Measurements from ENCODE around the gene LMO3.

LMO3 gene

GRCh38 chr12:16606117-16606200 lies at the start of gene LMO3:
Gene LMO3 (minus strand): TSS chr12:16606162. CDS start chr12:16600860, 5,302 bp downstream.
- in situ Hi-C loops (cut with HindIII; ENCODE audit: low pct_ligation_motif_present, low sequenced_read_pairs), result no loop called here
- peaks cover 22% of the 10 kb centered on the region for H3K27me3 ChIP-seq (replicated peaks)
- H3K27ac ChIP-seq, result no peak within 1 kb of the TSS
- H3K36me3 ChIP-seq (replicated peaks), result no peaks in the 10 kb centered on the region
- no peak for TF ChIP-seq CTCF (IDR thresholded peaks at IDR 0.05; ENCODE audit: low read depth, low read length, missing control alignments)
- H3K4me3 ChIP-seq (ENCODE audit: low read depth, low read length), result peak within 1 kb of the TSS; percentile 54
- DNase-seq, result no peak

- TF ChIP-seq CTCF (IDR thresholded peaks at IDR 0.05; ENCODE audit: low read depth, low read length, missing control alignments), result no peak
- Histone ChIP-seq H3K27ac (no peak overlapping the region), H3K4me3 (ENCODE audit: low read depth, low read length) (no peak overlapping the region), H3K27me3 (replicated peaks) (no peaks in the 10 kb centered on the region), H3K36me3 (replicated peaks) (no peaks in the 10 kb centered on the region)
- DNase-seq, result no peak
- in situ Hi-C loops (cut with HindIII; ENCODE audit: low pct_ligation_motif_present, low sequenced_read_pairs), result no loop called here
Observed at GRCh38 chr12:16636435-16637055, 30.6 kb upstream of the LMO3 start.

GRCh38 chr12:16634786-16635185 lies 28.8 kb upstream of the LMO3 start:
- Histone ChIP-seq H3K27ac (no peak overlapping the region), H3K27me3 (replicated peaks) (no peaks in the 10 kb centered on the region), H3K36me3 (replicated peaks) (no peaks in the 10 kb centered on the region), H3K4me3 (ENCODE audit: low read depth, low read length) (no peak overlapping the region)
- in situ Hi-C loops (cut with HindIII; ENCODE audit: low pct_ligation_motif_present, low sequenced_read_pairs), result no loop called here
- DNase-seq, result no peak
- TF ChIP-seq CTCF (IDR thresholded peaks at IDR 0.05; ENCODE audit: low read depth, low read length, missing control alignments), result no peak

- Histone ChIP-seq H3K27ac (no peak overlapping the region), H3K27me3 (replicated peaks) (no peaks in the 10 kb centered on the region), H3K36me3 (replicated peaks) (no peaks in the 10 kb centered on the region), H3K4me3 (ENCODE audit: low read depth, low read length) (no peak overlapping the region)
- DNase-seq, result no peak
- TF ChIP-seq CTCF (IDR thresholded peaks at IDR 0.05; ENCODE audit: low read depth, low read length, missing control alignments), result no peak
- in situ Hi-C loops (cut with HindIII; ENCODE audit: low pct_ligation_motif_present, low sequenced_read_pairs), result no loop called here
Observed at GRCh38 chr12:16626991-16627390, 21.0 kb upstream of the LMO3 start.

GRCh38 chr12:16622338-16622737 lies 16.4 kb upstream of the LMO3 start:
- no peaks in the 10 kb centered on the region for H3K36me3 ChIP-seq (replicated peaks)
- no peak for TF ChIP-seq CTCF (IDR thresholded peaks at IDR 0.05; ENCODE audit: low read depth, low read length, missing control alignments)
- DNase-seq, result no peak
- H3K27ac ChIP-seq, result no peak overlapping the region
- H3K27me3 ChIP-seq (replicated peaks), result no peaks in the 10 kb centered on the region
- in situ Hi-C loops (cut with HindIII; ENCODE audit: low pct_ligation_motif_present, low sequenced_read_pairs), result no loop called here
- no peak overlapping the region for H3K4me3 ChIP-seq (ENCODE audit: low read depth, low read length)

GRCh38 chr12:16619537-16619936 lies 13.6 kb upstream of the LMO3 start:
- no peaks in the 10 kb centered on the region for H3K36me3 ChIP-seq (replicated peaks)
- no peak for TF ChIP-seq CTCF (IDR thresholded peaks at IDR 0.05; ENCODE audit: low read depth, low read length, missing control alignments)
- in situ Hi-C loops (cut with HindIII; ENCODE audit: low pct_ligation_motif_present, low sequenced_read_pairs), result no loop called here
- H3K27ac ChIP-seq, result no peak overlapping the region
- no peaks in the 10 kb centered on the region for H3K27me3 ChIP-seq (replicated peaks)
- DNase-seq, result no peak
- H3K4me3 ChIP-seq (ENCODE audit: low read depth, low read length), result no peak overlapping the region

Measured in brain microvascular endothelial cell (primary cell).